ENCODE data around the gene MEIOB.

The MEIOB gene

GRCh38 chr16:1787322-1788094, 84.5 kb downstream of the MEIOB start (continued):
- no peak for TF ChIP-seq ZNF843 (tag by site-specific recombination; IDR thresholded peaks at IDR 0.05)
- TF ChIP-seq SP7 (tag by site-specific recombination; IDR thresholded peaks at IDR 0.05) = no peak
- no peak for TF ChIP-seq KLF17 (tag by site-specific recombination; IDR thresholded peaks at IDR 0.05)
- TF ChIP-seq ZNF792 (tag by site-specific recombination; IDR thresholded peaks at IDR 0.05) = no peak
- TF ChIP-seq ZNF169 (tag by site-specific recombination; IDR thresholded peaks at IDR 0.05) = no peak
- TF ChIP-seq ZBTB6 (tag by site-specific recombination; IDR thresholded peaks at IDR 0.05) = no peak

GRCh38 chr16:1787056-1787321, 85.0 kb downstream of the MEIOB start:
- Histone ChIP-seq H3K4me3 (ENCODE audit: low read depth, low read length) (no peak overlapping the region), H3K27ac (ENCODE audit: extremely low read depth, low read depth, low read length) (no peak overlapping the region), H3K9me3 (ENCODE audit: control insufficient read depth, insufficient read depth, low read depth, low read length) (no peaks in the 10 kb centered on the region), H3K4me1 (ENCODE audit: control insufficient read depth, insufficient read depth, low read length) (0 out of 2 replicates have a peak, but pooled peaks cover 2% of the 10 kb centered on the region), H3K36me3 (ENCODE audit: control insufficient read depth in 2 of 2, insufficient read depth in 1 of 2, low read length in 2 of 2) (peaks cover 11 to 60% of the 10 kb centered on the region in 2 experiments; a peak in 2 of 3 replicates)
- ChIA-PET CTCF (interaction anchor here (0.6 kb wide), 1 partner anchor 24 kb away, joined by 3 read pairs; no protein-coding TSS in a partner anchor), POLR2A (no interaction called here)
- no peak for TF ChIP-seq ZNF302 (tag by site-specific recombination; IDR thresholded peaks at IDR 0.05; ENCODE audit: low read depth)
- no peak for TF ChIP-seq ZBTB17 (tag by site-specific recombination; IDR thresholded peaks at IDR 0.05)
- no peak for TF ChIP-seq ZNF747 (tag by site-specific recombination; IDR thresholded peaks at IDR 0.05)
- TF ChIP-seq REST (tag by site-specific recombination; IDR thresholded peaks at IDR 0.05) = no peak
- no peak for TF ChIP-seq ZSCAN18 (tag by site-specific recombination; IDR thresholded peaks at IDR 0.05)

GRCh38 chr16:1786242-1787055, 85.5 kb downstream of the MEIOB start:
- ChIA-PET CTCF (no interaction called here), POLR2A (no interaction called here)
- H3K9me3 ChIP-seq (ENCODE audit: control insufficient read depth, insufficient read depth, low read depth, low read length) = no peaks in the 10 kb centered on the region
- H3K4me1 ChIP-seq (ENCODE audit: control insufficient read depth, insufficient read depth, low read length) = 0 out of 2 replicates have a peak, but pooled peaks cover 2% of the 10 kb centered on the region
- no peak for TF ChIP-seq INSM2 (tag by site-specific recombination; IDR thresholded peaks at IDR 0.05)
- TF ChIP-seq HIC1 (tag by site-specific recombination; IDR thresholded peaks at IDR 0.05) = peak; percentile 63; the same call in 1 of the 2 replicates
- H3K36me3 ChIP-seq (ENCODE audit: control insufficient read depth in 2 of 2, insufficient read depth in 1 of 2, low read length in 2 of 2) = peaks cover 11 to 60% of the 10 kb centered on the region in 2 experiments; a peak in 2 of 3 replicates
- no peak overlapping the region for H3K4me3 ChIP-seq (ENCODE audit: low read depth, low read length)
- H3K27ac ChIP-seq (ENCODE audit: extremely low read depth, low read depth, low read length) = no peak overlapping the region
